Gastroesophageal sphincter (tissue), 3 donors: ENCODE data around the gene PRTFDC1.

ENCODE experiments used
- EP300 ChIP-seq: sonication (generic); formaldehyde crosslinking; IDR thresholded peaks from one replicate; pipeline ENCODE4 v1.6.1; 2017; ENCODE audit warnings: antibody characterized with exemption, mild to moderate bottlenecking
- POLR2A ChIP-seq, 2 donors: fragments of 450-650 bp; IDR thresholded peaks; one replicate each; pipeline ENCODE4 v1.6.1; 2017; ENCODE audit warnings: antibody characterized with exemption in 2 of 2, mild to moderate bottlenecking in 2 of 2, moderate library complexity in 1 of 2
- TF ChIP-seq, protein P1 (sequence below), 4 experiments: fragments of 200-600 bp in 2 of 4; fragments of 450-650 bp in 2 of 4; sonication (generic) in 1 of 4; IDR thresholded peaks; one replicate each; pipeline ENCODE4 v1.5.1; 2017 to 2019; ENCODE audit warnings: antibody characterized with exemption in 4 of 4, mild to moderate bottlenecking in 2 of 4, moderate library complexity in 2 of 4

DNA sequence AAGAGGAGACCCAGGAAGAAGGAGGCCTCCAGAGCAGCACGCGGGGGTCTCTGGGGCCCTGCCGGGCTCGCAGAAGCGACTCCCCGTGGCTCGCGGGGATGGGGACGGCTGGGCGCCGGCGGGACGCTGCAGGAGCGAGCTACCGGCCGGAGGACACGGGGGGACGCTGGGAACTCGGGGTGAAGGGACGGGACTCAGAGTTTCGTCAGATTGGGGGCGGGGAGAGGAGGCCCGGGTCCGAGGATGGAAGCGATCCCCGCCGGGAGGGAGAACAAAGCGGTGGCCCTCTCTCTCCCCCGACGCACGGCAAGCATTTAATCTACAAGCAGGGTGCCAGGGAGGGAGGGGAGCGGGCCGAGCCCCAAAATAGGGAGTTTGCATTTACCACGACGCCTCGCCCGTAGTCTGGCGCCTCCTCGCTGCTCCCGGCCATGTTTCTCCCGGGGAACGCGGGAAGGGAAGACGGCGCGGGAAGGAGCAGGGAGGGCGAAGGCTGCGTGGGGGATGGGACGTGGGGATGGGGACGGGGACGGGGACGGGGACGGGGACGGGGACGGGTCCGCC lies at the start of gene PRTFDC1:
- TF ChIP-seq POLR2A (IDR thresholded peaks at IDR 0.05) (no peak), EP300 (no peak)
- TF ChIP-seq, protein P1, sequence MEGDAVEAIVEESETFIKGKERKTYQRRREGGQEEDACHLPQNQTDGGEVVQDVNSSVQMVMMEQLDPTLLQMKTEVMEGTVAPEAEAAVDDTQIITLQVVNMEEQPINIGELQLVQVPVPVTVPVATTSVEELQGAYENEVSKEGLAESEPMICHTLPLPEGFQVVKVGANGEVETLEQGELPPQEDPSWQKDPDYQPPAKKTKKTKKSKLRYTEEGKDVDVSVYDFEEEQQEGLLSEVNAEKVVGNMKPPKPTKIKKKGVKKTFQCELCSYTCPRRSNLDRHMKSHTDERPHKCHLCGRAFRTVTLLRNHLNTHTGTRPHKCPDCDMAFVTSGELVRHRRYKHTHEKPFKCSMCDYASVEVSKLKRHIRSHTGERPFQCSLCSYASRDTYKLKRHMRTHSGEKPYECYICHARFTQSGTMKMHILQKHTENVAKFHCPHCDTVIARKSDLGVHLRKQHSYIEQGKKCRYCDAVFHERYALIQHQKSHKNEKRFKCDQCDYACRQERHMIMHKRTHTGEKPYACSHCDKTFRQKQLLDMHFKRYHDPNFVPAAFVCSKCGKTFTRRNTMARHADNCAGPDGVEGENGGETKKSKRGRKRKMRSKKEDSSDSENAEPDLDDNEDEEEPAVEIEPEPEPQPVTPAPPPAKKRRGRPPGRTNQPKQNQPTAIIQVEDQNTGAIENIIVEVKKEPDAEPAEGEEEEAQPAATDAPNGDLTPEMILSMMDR (IDR thresholded peaks at IDR 0.05) = peak in 1 of 4 experiments; percentile 55
